Pons (tissue), 1 donor: ENCODE measurements around the gene RRAS.
A peak's percentile ranks its signal among the peaks of the same experiment; 100 is the strongest.

Source experiments
- DNase-seq: peaks from one replicate; pipeline ENCODE4 v3.0.0-alpha.2; 2016; ENCODE audit warnings: low spot score

The RRAS gene

DNA sequence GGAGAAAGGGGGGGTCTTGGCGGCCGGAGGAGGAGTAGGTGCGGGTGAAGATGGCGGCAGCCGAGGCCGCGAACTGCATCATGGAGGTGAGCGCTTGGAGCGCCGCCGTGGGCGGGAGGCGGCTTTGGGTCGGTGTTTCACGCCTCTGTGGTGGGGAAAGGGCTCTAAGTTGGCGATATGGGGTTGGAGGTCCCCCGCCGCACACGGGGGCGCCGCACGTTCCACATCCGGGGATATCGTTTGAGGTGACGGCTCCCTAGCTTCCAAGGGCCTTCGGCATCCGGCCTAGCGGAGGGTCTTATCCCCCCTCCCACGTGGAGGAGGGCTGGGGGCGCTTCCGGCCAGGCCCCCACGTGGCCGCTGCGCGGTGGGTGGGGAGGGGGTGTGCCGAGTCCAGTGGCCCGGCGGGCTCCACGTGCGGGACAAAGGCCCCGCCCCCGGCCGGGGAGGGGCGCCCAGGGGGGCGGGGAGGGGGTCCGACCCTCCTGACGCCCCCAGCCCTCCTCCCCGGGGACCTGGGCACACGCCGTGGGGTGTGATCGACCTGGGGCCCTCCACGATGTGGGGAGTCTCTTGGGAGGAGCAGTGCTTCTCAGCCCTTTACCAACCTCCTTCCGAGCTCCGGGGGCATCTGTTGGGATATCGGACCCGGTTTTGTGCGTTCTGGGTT lies 37.4 kb upstream of the RRAS start, which contains the start of gene PRMT1:
TSS of gene PRMT1 (plus strand) at position 41 of the 670 bp plus-strand sequence. CDS start at position 51, 10 bp downstream.
- DNase-seq = no peak

DNA sequence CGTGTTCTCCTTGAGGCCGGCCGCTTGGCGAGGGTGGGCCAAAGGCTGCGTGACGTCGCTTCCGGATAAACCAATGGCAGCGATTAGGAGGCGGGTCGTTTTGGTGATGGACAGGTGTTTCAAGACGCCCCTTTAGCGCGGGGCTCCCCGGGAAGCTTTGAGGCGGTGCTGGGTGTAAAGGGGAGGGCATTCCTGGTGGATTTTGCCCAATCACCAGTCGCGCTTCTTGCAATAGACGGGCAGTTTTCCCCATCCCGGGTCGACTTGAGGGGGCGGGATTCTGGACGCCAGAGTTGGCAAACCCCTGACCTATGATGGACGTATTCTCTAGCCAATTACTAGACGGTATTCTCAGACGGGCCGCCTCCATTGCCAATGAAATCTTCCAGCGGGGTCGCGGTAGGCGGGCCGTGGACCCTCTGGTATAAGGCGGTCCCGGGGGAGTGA lies 36.9 kb upstream of the RRAS start:
- peak; percentile 100 for DNase-seq

GRCh38 chr19:49676136-49676783 lies 36.3 kb upstream of the RRAS start:
- DNase-seq = no peak

- DNase-seq = peak; percentile 67
These were observed 32.4 kb upstream of the RRAS start for GRCh38 chr19:49672131-49672919.

GRCh38 chr19:49669516-49669915 lies 29.6 kb upstream of the RRAS start:
- no peak for DNase-seq

DNA sequence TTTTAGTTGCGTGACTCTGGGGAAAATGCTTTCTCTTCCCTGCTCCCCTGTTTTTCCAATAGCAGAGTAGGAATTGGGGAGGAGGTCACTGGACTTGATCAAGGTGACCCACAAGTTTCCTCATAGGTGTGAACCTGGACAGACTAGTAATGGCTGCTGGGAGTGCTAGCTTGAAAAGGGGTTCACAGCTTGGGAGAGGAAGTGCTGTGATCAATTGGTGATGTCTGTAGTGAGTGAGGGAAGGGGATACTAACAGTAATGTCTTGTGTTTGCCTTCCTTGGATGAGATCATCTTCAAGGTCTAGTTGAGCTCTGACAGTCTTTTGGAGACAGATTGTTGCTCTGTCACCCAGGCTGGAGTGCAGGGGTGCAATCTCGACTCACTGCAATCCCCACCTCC lies 27.5 kb upstream of the RRAS start:
- no peak for DNase-seq

- no peak for DNase-seq
These were observed 26.1 kb upstream of the RRAS start for GRCh38 chr19:49666120-49666444.

DNA sequence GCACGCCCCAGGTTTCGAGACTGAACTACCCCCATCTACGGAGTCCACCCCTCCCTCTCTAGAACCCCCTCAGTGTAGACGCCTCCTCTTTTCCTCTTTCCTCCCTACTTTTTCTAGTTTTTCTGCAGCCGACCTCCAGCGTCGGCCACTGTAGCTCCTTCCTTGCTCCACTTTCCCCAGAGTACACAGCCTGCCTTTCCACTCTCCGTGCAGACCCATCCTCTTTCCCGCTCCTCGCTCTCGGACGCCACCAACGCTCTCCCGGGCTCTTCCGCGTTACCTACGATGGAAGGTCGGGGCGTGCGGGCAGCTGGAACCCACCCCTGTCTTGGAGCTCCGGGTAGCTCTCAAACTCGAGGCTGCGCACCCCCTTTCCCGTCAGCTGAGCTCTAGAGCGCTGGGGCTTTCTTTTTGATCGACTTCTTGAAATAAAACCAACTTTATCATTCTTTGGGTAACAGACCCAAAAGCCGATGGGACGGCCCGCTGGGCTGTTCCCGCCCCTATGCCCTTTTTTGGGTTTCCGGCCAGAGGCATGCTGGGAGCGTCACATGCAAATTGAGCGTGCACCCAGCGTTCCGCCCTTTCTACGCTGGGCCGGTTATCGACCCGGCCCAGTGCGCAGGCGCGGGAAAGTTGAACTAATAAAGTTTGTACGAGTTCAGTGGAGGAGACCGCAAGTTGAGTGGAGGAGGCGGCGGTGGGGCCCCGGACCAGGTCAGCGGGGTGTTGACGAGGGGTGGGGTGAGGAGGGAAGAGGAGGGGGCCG lies 25.6 kb upstream of the RRAS start, which contains the start of the genes BCL2L12 and IRF3:
TSS of gene BCL2L12 (plus strand) at position 583 of the 769 bp plus-strand sequence. CDS start 760 bp downstream, outside the sequence.
TSS of gene IRF3 (minus strand) at position 507 of the 769 bp plus-strand sequence. CDS start 1,019 bp downstream, outside the sequence.
- peak; percentile 94 for DNase-seq

DNA sequence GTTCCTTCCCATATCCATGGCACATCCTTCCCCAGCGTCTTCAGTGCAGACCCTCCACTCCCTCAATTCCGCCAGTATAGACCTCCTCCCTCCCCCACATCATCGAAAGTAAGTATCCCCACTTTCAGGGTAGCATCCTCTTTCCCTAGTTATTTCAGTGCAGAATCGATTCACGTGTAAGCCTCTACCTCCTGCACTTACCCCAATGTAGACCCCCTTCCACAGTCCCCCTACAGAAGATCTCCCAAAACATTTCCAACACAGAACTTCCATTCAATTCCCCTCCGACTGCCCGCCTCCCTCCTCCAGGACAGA lies 25.1 kb upstream of the RRAS start:
- DNase-seq = no peak

DNA sequence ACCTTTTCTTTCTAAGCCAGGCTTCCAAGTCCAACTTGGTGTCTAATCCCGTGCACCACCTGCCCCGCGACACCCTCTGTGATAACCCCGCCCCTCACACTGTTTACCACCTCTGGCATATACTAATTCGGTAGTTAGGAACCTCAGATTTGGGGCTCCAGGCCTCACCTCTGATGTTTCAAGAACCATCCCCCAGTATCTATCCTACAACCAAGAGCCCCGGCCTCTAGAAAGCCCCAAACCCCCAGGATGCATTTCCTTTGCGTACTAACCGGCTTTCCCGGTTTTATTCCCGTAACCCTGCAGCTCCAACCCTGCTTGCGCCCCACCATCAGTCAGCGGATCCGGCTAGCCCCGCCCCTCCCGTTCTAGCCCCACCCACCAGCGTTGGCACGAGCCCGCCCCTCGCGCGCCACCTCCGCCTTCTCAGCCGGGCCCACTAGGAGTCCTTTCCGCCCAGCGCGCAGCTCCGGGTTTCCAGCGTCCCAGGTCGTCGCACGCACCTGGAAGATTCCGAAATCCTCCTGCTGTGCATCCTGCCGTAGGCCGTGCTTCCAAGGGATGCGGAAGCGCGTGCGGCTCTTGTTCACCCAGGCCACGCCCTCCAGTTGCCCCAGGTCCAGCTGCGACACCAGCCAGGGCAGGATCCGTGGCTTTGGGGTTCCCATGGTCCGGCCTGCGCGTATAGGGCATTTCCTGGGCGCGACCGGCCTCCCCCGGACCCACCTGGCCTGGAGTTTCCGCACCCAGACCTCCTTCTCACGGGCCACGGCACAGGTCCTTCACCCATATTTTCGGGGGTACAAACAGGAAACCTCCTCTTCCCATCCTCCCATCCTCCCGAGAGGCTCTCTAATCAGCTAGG lies 24.5 kb upstream of the RRAS start:
- peak; percentile 72 for DNase-seq

- no peak for DNase-seq
These were observed 23.3 kb upstream of the RRAS start for GRCh38 chr19:49663224-49663623.

DNA sequence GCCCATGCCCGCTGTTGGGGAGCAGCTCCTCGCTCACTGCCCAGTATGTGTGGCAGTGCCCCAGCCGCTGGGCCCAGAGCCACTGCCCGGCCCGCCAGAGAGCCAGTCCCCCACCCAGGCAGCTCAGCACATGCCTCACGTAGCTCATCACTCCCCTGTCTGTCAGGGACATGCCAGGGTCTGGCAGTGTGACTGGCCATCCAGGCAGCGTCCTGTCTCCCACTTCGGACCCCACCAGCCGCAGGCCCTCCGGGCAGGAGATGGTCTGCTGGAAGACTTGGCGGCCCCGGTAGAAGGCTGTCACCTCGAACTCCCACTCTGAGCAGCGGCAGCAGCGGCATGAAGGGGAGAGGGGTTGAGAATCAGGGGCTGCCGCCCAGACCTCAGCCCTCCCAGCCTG lies 22.1 kb upstream of the RRAS start:
- no peak for DNase-seq

- no peak for DNase-seq
These were observed 20.5 kb upstream of the RRAS start for GRCh38 chr19:49660338-49660961.

DNA sequence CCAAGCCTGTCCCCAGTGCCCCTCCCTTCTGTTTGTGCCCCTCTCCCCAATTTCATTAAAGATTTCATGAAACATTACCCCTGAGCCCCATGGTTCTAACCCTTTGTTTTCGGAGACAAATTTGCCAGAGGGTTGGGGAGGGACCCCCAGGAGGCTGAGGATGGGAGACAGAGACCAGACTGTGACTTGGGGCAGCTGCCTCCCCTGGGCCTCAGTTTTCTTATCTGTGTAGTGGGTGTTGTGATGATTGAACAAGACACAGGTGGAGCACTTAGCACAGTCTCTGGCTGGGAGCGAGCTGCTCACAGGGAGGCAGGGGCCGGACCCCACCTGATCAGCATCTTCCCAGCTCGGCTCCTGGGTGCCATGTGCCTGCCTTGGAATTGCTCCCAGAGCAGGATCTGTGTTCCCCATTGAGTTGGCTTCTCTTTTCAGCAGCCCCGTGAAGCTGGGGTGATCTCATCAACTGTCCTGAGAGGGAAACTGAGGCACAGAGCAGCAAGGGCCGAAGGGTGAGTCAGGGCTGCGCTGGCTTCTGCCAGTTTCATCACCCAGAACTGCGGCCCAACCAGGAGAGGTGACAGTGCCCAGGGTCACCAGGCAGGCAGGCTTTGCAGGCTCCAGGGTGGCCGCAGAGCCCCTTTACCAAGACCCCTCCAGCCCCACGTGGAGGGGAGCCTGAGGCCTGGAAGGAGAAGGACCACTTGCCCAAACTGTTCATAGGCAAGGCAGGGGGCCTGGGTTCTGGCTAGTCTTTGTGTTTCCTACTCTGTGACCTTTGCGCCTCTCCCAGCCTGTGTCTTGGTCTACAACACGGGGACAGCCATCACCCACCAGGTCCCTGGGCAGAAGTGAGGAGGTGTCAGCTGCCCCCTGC lies 18.9 kb upstream of the RRAS start:
- no peak for DNase-seq

DNA sequence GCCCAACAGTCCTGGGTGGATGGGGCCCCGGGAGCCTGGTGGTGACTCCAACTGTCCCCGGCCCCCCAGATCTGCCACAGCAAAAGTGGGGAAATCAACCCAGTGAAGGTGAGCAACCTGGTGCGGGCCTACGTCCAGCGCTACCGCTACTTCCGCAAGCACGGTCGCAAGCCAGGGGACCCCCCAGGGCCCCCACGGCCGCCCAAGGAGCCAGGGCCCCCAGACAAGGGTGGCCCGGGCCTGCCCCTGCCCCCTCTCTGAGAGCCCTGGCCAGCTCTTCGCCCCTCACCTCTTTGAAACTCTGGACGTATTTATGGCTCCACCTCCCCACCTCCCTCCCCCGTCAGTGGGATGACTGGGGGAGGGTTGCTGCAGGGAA lies 18.2 kb upstream of the RRAS start:
- DNase-seq = no peak

GRCh38 chr19:49657493-49658138 lies 17.7 kb upstream of the RRAS start:
- DNase-seq = no peak

- DNase-seq = no peak
These were observed 16.6 kb upstream of the RRAS start for GRCh38 chr19:49656456-49657109.

DNA sequence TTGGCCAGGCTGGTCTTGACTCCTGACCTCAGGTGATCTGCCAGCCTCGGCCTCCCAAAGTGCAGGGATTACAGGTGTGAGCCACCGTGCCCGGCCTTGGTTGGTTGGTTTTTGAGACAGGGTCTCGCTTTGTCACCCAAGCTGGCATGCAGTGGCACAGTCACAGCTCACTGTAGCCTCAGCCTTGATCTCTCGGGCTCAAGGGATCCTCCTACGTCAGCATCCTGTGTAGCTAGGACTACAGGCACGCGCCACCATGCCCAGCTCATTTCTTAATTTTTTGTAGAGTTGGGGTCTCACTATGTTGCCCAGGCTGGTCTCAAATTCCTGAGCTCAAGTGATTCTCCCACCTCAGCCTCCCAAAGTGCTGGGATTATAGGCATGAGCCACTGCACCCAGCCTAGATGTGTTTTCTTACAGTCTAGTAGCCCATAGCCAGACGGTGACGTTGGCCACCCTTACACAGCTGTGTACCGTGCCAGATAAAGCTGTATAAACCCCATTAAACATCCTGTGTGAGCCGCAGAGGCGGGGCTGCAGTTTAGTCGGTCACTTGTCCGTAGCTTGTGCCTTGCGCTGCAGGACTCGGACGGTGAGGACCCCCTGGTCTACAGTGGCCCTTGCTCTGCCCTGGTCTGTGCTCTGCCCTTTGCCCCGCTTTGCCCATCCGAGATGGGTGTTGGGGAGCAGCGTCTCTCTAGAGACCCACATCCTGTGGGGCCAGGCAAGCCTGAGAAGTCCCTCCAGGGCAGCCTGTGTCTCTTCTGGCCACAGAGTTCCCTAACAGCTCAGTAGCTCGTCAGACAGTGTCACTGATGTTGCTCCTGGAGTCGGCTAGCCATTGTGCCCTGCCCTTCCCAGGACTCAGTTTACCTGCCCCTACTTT lies 15.9 kb upstream of the RRAS start:
- DNase-seq = no peak
